A673 (cell line): ENCODE data around the gene AFF2.

ENCODE experiments used
- CTCF ChIP-seq: fragments of 300-800, 200-600 bp; sonication (generic); conservative IDR thresholded peaks from 2 replicates; pipeline ENCODE4 v1.5.1; 2017; ENCODE audit warnings: low read depth, mild to moderate bottlenecking, antibody characterized with exemption, low read length, moderate library complexity, mixed read lengths
- EZH2 ChIP-seq: fragments of 200-600 bp; sonication (generic); IDR thresholded peaks from 2 replicates; pipeline ENCODE4 v1.6.1; 2017; ENCODE audit warnings: borderline replicate concordance, low read depth, mild to moderate bottlenecking, mixed read lengths, antibody characterized with exemption, low read length; ENCODE audit not compliant: poor library complexity, severe bottlenecking

- TF ChIP-seq CTCF: no peak
- no peak for TF ChIP-seq EZH2
Measured at GRCh38 chrX:149010853-149011224, 510.4 kb downstream of the AFF2 start.
